Tibial nerve (tissue), 4 donors: Measurements from ENCODE around the gene POU2F2.

Source experiments
- EP300 ChIP-seq, 2 donors: sonication (generic); formaldehyde crosslinking; IDR thresholded peaks; one replicate each; pipeline ENCODE4 v1.6.1; 2017; ENCODE audit warnings: antibody characterized with exemption in 2 of 2, mild to moderate bottlenecking in 1 of 2
- POLR2A ChIP-seq, 2 donors: fragments of 450-650 bp; IDR thresholded peaks; one replicate each; pipeline ENCODE4 v1.6.1; 2017; ENCODE audit warnings: antibody characterized with exemption in 2 of 2, mild to moderate bottlenecking in 2 of 2, moderate library complexity in 2 of 2
- TF ChIP-seq, protein P1 (sequence below), 5 experiments: fragments of 200-600 bp in 3 of 5; fragments of 450-650 bp in 2 of 5; sonication (generic) in 3 of 5; IDR thresholded peaks; one replicate each; pipeline ENCODE4 v1.5.1; 2016 to 2019; ENCODE audit warnings: antibody characterized with exemption in 5 of 5, mild to moderate bottlenecking in 3 of 5, moderate library complexity in 2 of 5

DNA sequence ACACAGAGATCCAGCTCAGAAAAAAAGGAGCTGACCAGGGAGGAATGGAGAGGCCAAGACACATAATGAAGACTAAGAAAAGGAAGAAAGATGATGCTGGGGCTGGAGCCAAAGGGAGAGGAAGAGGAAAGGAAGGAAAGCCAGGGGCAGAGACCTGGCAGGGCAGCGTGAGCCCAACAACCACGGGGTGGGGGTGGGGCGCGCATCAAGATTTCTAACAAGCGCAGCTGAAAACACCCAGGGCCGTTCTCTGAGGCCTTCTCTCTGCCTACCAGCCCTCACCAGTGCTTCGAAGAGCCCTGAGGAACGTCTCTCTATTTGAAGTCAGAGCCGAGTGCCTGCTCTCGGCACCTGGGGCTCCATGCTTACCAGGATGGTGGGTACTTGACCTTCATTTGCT is 23.6 kb upstream of the POU2F2 start:
- TF ChIP-seq, protein P1, sequence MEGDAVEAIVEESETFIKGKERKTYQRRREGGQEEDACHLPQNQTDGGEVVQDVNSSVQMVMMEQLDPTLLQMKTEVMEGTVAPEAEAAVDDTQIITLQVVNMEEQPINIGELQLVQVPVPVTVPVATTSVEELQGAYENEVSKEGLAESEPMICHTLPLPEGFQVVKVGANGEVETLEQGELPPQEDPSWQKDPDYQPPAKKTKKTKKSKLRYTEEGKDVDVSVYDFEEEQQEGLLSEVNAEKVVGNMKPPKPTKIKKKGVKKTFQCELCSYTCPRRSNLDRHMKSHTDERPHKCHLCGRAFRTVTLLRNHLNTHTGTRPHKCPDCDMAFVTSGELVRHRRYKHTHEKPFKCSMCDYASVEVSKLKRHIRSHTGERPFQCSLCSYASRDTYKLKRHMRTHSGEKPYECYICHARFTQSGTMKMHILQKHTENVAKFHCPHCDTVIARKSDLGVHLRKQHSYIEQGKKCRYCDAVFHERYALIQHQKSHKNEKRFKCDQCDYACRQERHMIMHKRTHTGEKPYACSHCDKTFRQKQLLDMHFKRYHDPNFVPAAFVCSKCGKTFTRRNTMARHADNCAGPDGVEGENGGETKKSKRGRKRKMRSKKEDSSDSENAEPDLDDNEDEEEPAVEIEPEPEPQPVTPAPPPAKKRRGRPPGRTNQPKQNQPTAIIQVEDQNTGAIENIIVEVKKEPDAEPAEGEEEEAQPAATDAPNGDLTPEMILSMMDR (IDR thresholded peaks at IDR 0.05): no peak
- no peak for TF ChIP-seq EP300 (IDR thresholded peaks at IDR 0.05)
- no peak for TF ChIP-seq POLR2A (IDR thresholded peaks at IDR 0.05)
